ENCODE measurements around the gene FBXO28.

DNA sequence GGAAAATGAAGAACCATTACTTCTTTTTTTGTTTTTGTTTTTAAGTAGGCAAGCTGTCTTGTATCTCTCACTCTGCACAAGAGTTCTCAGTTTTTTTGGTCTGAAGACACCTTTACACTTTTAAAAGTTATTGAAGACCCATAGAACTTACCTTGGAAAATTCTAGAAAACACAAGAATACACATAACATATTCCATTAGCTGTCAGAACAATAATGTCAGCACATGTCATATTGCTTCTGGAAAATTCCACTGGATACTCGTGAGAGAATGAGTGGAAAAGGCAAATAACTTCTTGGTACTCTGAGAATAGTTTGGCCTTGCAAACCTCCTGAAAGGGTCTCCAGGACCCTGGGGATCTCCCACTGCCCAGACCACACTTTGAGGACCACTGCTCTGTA lies 4.8 kb downstream of the FBXO28 start:
- TF ChIP-seq POLR2A (IDR thresholded peaks at IDR 0.05): no peak
- TF ChIP-seq, protein P1, sequence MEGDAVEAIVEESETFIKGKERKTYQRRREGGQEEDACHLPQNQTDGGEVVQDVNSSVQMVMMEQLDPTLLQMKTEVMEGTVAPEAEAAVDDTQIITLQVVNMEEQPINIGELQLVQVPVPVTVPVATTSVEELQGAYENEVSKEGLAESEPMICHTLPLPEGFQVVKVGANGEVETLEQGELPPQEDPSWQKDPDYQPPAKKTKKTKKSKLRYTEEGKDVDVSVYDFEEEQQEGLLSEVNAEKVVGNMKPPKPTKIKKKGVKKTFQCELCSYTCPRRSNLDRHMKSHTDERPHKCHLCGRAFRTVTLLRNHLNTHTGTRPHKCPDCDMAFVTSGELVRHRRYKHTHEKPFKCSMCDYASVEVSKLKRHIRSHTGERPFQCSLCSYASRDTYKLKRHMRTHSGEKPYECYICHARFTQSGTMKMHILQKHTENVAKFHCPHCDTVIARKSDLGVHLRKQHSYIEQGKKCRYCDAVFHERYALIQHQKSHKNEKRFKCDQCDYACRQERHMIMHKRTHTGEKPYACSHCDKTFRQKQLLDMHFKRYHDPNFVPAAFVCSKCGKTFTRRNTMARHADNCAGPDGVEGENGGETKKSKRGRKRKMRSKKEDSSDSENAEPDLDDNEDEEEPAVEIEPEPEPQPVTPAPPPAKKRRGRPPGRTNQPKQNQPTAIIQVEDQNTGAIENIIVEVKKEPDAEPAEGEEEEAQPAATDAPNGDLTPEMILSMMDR (IDR thresholded peaks at IDR 0.05): no peak

Measured in esophagus squamous epithelium (tissue), 4 donors.